Dedifferentiated amniotic fluid mesenchymal stem cell (primary cell): ENCODE results near the gene DIPK1B.

ENCODE experiments used
- DNase-seq: peaks from one replicate; pipeline ENCODE4 v3.0.0-alpha.2; 2016; ENCODE audit errors: extremely low spot score

DIPK1B gene

DNA sequence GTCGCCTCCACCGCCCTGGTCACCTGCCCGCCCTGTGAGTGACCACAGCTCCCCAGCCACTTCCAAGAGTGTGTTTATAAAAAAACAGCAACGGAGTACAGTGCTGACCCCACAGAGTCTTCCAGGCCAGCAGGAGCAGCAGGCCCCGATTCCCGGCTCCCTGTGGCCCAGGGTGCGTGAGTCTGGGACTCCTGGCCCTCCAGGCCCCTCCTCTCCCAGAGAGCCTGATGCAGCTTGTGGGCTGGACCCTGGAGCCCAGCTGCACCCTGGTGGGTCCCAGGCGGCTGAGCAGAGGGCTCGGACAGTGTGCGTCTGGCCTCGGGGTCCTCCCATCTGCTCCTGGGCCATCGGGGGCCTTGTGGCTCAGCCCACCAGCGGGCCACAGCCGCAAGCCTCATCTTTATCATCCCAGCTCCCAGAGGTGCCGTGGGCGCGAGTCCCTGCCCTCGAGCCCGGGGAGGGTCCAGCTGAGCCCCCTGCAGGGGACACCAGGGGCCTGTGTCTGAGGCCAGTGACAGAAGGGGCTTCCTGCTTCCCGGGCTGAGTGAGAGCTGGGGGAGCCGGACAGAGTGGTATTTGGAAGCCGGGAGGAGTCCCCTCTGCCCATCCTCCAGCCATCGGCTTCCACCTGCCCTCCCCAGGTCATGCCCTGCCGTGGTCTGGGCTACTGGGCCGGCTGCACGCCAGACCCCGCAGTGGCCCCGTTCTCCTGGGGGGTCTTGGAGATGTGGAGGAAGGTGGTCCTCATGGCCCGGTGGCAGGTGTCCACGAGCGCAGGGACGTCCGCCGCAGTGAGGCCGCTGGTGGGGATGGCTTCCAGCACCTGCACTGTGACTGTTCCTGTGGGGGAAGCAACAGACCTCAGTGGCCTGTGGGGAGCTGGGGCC is 39.0 kb upstream of the DIPK1B start:
- DNase-seq = no peak

GRCh38 chr9:136673975-136674785 is 38.2 kb upstream of the DIPK1B start:
- no peak for DNase-seq

DNA sequence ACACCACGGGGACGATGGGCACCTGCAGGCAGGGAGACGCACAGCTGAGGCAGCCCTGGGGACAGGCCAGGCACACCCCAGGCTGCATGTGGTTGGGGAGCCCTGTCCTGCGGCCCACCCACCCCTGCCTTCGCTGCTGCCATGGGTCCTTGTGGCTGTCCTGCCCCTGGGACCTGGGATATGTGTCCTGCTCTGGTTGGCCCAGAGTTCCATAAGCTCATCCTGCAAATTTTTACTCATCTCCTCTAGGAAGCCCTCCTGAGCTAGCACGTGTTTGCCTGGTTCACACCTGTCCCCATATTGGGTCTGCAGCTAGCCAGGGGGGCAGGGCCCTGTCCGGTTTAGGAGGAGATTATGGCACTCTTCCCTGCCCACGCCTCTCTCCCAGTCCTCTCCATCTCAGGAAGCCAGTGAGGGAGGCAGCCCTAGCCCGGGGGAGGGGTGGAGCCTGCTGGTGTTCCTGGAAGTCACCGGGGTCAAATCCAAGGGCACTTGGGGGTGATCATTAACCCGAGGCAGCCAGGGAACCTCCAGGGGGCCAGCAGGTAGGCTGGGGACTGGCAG is 37.5 kb upstream of the DIPK1B start:
- DNase-seq = no peak

DNA sequence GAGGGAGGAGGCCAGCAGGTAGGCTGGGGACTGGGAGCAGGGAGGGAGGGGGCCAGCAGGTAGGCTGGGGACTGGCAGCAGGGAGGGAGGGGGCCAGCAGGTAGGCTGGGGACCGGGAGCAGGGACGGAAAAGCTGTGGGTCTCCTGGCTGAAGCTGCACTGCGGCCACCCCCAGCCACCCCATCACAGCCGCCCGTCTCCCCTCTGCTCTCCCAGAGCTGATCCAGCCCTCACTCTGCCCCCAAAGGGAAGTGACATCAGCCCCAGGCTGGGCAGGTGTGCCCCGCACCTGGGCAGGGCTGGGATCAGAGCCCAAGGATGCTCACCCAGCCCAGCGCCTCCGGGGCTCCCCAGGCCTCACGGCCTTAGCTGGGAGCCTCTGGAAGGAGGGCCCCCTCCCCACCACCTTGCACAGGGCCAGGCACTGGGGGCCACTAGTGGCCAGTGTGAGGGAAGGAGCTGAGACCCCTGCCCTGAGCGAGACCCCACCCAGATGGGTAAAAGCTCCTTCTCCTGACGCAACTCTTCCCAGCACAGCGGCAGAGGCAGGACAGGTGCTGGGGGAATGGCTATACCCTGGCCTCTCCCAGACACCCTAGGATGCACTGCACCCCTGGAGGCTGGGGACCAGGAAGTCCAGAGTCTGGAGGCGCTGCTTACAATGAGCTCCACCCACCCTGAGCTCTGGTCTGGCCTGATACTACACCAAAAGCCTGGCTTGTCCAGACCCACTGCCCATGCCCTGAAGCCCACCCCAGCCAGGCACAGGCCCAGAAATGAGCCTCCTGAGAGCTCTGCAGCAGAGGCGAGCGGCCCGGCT is 36.7 kb upstream of the DIPK1B start:
- no peak for DNase-seq

DNA sequence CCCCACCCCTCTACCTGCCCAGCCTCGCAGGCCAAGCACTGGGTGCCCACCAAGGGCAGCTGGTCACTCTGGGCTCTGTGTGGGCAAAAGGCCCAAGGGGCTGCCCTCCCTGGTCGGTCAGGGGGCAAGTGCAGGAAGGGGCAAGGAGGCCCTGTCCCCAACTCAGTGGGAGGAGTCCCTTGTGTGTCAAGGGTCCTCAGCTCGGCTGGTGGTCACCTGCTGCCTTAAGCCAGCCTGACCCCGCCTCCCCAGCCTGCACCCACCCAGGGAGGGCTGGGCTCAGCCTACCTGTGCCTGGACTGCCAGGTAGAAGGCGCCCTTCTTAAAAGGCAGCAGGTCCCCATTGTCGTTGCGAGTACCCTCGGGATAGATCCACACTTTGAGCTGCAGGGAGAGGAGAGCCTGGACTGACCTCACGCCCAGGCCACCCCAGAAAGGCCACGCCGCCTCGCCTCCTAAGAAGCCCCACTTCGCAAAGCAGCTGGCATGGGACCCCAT is 36.0 kb upstream of the DIPK1B start:
- DNase-seq = no peak

DNA sequence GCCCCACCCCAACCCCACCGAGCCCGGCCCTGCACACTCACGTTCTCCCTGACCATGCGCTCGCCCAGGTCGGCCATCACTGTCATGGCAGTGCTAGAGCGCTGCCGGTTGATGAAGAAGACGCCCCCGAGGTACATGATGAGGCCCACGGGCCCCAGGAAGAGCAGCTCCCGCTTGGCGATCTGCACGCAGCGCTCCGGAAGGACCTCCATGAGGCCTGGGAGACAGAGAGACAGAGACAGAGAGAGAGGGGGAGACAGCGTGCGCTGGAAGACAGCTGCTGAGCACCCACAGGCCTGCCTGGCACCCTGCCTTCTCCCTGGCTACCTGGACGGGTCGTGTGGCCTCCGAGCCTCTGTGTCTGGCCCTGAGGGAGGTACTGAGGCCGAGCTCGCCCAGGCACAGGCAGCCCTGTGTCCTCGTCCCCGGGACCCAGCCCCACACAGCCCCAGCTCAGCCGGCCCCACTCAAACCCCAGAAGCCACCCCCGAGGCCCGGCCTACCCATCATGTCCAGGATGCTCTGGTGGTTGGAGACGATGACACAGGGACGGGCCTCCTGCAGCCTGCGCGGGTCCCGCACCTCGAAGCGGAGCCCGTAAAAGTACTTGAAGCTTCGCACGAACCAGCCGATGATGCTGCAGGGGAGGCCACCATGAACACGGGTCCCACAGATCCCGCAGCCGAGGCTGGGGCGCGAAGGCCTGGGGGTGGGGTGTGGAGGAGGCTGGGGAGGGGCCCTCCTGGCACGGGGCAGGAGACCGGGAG is 35.3 kb upstream of the DIPK1B start:
- DNase-seq = no peak

DNA sequence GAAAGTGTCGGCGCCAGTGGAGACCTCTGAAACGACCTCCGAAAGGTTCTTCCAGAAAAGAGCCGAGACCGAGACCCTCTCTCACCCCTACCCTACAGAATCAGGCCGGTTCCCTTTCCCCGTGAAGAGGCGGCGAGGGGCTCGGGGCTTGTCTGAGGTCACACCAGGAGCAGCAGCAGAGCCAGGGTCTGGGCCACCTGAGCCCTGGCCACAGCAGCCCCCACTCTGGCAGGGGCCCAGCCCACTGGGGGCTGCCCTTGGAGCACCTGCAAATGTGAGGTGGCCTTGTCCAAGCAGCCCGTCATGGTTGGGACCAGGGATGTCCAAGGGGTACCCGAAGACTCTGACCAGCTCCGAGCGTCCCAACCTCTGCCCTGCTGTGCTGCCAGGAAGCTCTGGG is 34.3 kb upstream of the DIPK1B start:
- no peak for DNase-seq

- no peak for DNase-seq
Measured at GRCh38 chr9:136678624-136679023, 33.7 kb upstream of the DIPK1B start.

DNA sequence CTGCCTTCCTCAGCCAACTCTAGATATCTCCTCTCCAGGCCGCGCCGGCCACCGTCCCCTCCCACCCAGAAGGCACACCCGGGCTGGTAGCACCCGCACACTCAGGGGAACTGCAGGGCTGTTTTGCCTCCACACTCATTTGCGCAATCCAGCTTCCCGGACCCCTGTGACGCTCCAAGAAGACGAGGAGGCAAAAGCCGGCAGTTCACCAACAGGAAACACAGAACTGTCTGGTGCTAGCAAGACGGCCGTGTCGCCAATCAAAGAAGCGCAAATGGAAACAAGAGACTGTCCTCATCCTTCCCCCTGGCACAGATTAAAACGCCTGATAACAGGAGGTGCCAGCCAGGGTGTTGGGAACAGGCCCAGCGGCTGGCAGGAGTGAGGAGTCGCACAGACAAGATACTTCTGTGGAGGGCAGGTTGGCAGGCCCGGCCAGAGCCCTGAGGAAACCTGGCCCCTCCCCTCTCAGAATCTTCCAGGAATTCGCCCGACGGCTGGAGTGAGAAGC is 32.9 kb upstream of the DIPK1B start:
- no peak for DNase-seq

DNA sequence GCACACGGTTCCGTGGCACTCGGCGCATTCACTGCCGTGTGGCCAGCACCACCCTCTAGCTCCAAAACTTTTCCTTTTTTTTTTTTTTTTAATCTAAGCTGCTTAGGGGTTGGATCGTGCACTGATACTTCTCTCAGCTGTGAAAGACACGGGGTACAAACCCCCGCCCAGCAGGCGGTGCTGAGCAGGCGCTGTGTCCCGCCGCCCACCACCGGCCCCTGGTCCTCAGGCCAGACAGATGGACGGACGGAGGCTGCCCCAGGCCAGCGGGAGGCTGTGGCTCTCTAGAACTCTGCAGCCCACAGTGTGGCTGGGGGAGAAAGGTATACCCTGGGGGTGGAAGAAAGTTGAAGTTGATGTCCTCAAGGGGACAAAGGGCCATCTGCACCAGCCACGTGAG is 31.3 kb upstream of the DIPK1B start:
- DNase-seq = no peak

GRCh38 chr9:136681945-136682699 is 30.2 kb upstream of the DIPK1B start:
- DNase-seq = no peak

DNA sequence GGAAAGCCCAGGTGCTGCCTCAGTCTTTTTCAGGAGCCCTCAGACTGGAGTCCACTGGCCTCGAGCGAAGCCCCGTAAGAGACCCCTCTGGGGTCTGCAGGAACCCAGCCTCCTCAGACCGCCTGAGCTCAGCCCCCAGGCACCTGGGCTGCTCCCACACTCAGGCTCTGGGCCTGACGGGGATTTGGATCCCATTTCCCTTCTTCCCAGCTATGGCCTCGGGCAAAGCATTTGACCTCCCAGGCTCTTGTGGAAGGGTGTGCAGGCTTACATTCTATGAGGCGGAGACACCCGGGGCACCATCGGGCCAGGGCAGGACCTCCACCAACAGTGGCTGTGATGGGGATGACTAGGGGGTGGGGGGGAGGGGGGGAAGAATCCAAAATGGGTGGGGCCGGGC is 29.7 kb upstream of the DIPK1B start:
- DNase-seq = no peak

GRCh38 chr9:136683173-136683745 is 29.1 kb upstream of the DIPK1B start:
- no peak for DNase-seq

DNA sequence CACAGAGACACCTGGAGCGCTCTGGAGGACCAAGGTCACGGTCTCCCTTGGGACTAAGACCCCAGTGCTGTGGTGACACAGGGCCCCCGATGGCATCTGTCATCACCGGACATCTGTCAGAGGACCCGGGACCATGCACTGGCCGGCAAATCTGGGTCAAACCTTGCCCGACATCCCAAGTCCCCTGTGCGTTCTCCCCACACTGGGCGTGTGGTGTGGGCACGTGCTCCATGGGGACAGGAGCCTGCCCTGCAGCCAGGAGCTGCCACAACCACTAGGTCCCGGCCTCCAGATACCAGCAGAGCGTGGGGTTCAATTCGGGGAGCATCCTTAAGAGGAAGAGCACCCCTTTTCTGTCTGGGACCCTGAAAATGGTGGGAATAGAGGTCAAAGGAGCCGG is 28.6 kb upstream of the DIPK1B start:
- DNase-seq = no peak

DNA sequence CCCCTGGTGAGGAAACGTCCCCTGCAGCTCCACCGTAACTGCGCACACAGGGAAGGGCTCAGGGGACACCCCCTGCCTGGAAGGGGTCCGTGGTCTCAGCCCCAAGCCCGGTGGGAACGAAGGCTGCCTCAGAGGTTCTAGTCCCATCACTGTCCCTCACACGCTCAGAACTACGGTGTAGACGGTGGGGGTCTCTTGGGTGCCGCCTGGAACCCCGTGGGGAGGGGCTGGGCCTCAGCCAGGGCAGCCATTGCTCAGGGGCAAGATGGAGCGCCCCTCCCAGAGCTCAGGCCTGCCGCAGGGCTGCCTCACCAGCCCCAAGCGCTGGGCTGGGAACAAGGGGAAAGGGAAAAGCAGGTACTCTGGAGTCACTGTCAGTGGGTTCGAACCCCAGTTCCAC is 28.0 kb upstream of the DIPK1B start:
- DNase-seq = no peak

- DNase-seq = no peak
Measured at GRCh38 chr9:136684799-136685198, 27.6 kb upstream of the DIPK1B start.

GRCh38 chr9:136685216-136685615 is 27.2 kb upstream of the DIPK1B start:
- no peak for DNase-seq

DNA sequence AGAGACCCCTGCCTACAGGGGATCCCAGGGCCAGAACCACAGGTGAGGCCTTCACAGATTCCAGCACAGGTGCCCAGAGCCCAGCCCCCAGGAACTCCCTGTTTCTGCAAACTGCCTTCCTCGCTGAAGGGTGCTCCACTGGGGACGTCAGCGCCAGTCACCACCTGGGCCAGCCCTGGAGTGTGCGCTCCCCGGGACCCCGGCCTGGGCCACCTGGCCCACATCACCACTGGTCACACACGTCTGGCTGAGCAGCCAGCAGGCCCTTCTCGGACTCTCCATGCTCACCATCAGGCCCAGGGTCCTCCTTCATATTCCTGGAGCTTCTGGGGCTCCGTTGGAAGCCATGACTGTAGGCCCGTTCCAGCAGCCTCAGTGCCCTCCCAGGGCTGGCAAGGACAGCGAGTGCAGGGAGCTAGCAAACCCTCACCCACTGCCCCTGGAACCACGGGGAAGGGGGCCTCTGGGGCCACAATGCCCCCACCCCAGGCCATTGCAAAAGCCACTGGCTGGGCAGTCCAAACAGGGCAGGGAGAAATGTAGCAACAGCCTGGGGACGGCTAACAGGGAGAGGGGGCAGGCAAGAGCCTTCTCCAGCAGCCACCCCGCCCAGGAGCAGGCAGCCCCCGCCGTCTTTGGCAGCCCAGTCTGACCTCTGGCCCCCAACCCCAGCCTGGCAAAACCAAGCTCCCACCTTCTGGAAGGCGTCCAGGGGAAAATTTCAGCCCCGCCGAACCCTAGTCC is 26.4 kb upstream of the DIPK1B start:
- DNase-seq = peak; percentile 19

GRCh38 chr9:136686534-136686793 is 25.9 kb upstream of the DIPK1B start:
- DNase-seq = no peak
